Osteocyte (in vitro differentiated cells): ENCODE results near the gene CNGA2. TPM values are rescaled to one million over a fixed set of nuclear protein-coding genes. Genes with fewer than 3 reads are reported as not detected.
A peak's percentile ranks its signal among the peaks of the same experiment; 100 is the strongest.

Source experiments
- DNase-seq: peaks from one replicate; pipeline ENCODE4 v3.0.0; 2021; ENCODE audit warnings: mixed read lengths; ENCODE audit not compliant: unreplicated experiment; ENCODE audit errors: extremely low spot score
- H3K27ac Mint-ChIP-seq: one replicate; pipeline ENCODE4 v1.8.0; 2021; ENCODE audit warnings: mild to moderate bottlenecking, mixed read lengths; ENCODE audit not compliant: unreplicated experiment
- H3K27me3 Mint-ChIP-seq: one replicate; pipeline ENCODE4 v1.8.0; 2021; ENCODE audit warnings: mixed read lengths; ENCODE audit not compliant: unreplicated experiment
- H3K36me3 Mint-ChIP-seq: one replicate; pipeline ENCODE4 v1.8.0; 2021; ENCODE audit warnings: mixed read lengths; ENCODE audit not compliant: unreplicated experiment
- H3K4me1 Mint-ChIP-seq: one replicate; pipeline ENCODE4 v1.8.0; 2021; ENCODE audit warnings: mixed read lengths; ENCODE audit not compliant: unreplicated experiment
- H3K4me3 Mint-ChIP-seq: one replicate; pipeline ENCODE4 v1.8.0; 2021; ENCODE audit warnings: mild to moderate bottlenecking, moderate library complexity, mixed read lengths; ENCODE audit not compliant: unreplicated experiment
- H3K9me3 Mint-ChIP-seq: one replicate; pipeline ENCODE4 v1.8.0; 2021; ENCODE audit warnings: mixed read lengths; ENCODE audit not compliant: unreplicated experiment
- total RNA-seq: library from RNA; stranded (reverse); gene quantifications from 2 replicates; pipeline ENCODE4 v1.2.1, GENCODE V29; 2021
- TF ChIP-seq, protein P1 (sequence below): fragments of 200-600 bp; sonication (generic); IDR thresholded peaks from 2 replicates; pipeline ENCODE4 v1.5.0; 2021; ENCODE audit warnings: antibody characterized with exemption, mild to moderate bottlenecking, moderate library complexity

Gene CNGA2
- total RNA-seq, 1 donor from 2014 or later = not detected

DNA sequence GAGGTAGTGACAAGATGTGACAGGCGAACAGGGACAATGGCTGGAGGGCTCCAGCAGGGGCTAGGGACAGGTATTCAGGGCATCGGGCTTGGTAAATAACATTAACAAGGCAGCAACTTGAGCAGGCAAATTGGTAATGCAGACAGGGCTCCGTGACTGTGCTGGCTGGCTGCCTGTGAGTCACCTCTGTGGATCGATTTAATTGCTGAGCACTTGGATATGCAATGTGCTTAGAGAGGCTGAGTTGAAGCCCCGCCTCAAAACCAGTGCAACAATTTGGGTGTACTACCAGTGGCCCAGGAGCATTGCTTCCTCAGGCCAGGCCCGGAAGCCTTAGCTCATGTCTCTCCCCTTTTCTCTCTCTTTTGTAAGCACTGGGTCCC, 19.5 kb downstream of the CNGA2 start:
- Mint-ChIP-seq H3K4me3 (no peak overlapping the region), H3K27me3 (no peaks in the 10 kb centered on the region), H3K4me1 (no peaks in the 10 kb centered on the region), H3K27ac (no peak overlapping the region), H3K9me3 (peaks cover 26% of the 10 kb centered on the region), H3K36me3 (no peaks in the 10 kb centered on the region)
- DNase-seq = peak; percentile 67
- TF ChIP-seq, protein P1, sequence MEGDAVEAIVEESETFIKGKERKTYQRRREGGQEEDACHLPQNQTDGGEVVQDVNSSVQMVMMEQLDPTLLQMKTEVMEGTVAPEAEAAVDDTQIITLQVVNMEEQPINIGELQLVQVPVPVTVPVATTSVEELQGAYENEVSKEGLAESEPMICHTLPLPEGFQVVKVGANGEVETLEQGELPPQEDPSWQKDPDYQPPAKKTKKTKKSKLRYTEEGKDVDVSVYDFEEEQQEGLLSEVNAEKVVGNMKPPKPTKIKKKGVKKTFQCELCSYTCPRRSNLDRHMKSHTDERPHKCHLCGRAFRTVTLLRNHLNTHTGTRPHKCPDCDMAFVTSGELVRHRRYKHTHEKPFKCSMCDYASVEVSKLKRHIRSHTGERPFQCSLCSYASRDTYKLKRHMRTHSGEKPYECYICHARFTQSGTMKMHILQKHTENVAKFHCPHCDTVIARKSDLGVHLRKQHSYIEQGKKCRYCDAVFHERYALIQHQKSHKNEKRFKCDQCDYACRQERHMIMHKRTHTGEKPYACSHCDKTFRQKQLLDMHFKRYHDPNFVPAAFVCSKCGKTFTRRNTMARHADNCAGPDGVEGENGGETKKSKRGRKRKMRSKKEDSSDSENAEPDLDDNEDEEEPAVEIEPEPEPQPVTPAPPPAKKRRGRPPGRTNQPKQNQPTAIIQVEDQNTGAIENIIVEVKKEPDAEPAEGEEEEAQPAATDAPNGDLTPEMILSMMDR = no peak

DNA sequence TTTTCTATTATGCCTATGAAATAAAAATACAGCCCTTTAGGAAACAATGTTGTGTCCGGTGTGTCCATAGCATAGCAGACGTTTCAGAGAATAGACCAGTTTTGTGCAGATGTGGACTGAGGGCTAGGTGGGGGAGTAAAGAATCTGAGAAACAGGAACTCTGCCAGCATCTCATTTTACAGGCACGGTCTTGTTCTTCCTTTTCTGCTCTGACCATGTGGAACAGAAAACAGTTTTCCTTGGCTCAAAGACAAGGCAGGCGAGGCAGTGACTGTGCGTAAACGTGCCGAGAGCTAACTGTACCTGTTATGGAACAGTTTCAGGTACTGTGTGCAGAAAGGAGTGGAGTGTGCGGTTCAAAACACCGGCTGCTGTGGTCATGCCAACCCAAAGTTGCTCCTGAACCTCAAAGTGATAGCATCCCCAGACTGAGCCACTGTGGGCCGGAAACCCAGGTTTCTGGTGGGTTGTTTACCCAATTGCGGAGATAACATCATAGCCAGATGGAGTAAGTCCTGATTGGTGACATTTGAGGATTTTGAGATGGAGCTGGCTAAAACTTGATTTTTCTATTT, 20.2 kb downstream of the CNGA2 start:
- no peak overlapping the region for H3K4me3 Mint-ChIP-seq
- no peaks in the 10 kb centered on the region for H3K27me3 Mint-ChIP-seq
- no peaks in the 10 kb centered on the region for H3K4me1 Mint-ChIP-seq
- DNase-seq = peak; percentile 73
- peaks cover 26% of the 10 kb centered on the region for H3K9me3 Mint-ChIP-seq
- no peaks in the 10 kb centered on the region for H3K36me3 Mint-ChIP-seq
- TF ChIP-seq, protein P1 = no peak
- no peak overlapping the region for H3K27ac Mint-ChIP-seq

DNA sequence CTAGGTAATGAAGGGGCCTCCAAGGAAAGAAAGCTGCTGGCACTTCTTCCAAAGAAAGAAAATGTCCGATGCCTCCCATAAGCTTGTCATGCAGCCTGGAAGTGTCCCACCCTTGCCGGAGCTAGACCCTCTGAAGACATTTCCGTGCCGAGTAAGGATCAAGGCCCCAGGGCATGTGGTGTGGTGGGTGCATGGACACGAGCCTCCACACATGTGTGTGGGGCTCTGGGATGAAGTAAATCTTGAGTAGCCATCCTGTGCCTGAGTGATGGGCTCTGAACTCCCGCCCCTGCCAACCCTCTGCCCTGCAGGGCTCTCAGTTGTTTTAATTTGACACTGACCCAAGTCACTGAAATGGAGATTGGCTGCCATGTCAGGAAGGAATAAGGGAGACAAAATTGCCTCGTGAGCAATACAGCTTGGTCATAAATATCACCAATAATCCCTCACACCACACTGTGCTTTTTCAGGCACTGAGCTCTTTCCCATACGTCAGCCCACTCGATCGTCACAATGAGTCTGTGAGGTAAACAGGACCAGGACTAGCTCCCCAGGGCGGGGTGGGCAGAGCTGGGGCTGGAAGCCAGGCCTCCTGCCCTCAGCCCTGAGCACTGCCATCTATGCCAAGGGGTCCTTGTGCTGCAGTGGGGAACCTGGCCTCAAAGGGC, 24.6 kb downstream of the CNGA2 start:
- Mint-ChIP-seq H3K4me1 (no peaks in the 10 kb centered on the region), H3K9me3 (peaks cover 20% of the 10 kb centered on the region), H3K27me3 (no peaks in the 10 kb centered on the region), H3K36me3 (no peaks in the 10 kb centered on the region), H3K27ac (no peak overlapping the region), H3K4me3 (no peak overlapping the region)
- TF ChIP-seq, protein P1 = no peak
- DNase-seq = no peak

DNA sequence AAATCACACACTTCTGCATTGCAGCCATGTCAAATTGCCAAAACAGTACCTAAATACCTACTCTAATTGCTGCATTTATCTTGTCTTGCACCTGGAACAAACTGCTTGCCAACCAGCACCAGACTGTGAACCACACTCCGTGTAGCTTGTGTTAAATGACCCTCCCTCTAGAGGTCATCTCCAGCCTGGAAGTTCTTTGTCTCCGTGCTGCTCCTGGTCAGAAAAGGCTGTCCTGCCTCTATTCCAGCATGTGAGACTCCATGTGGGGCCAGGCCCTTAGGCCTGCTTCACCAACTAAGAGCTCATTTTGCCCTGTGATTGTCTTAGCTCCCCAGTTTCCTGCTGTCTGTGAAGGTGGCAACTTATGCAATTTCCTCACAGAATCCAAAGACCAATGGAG, 28.3 kb downstream of the CNGA2 start:
- Mint-ChIP-seq H3K27me3 (no peaks in the 10 kb centered on the region), H3K4me3 (no peak overlapping the region), H3K36me3 (no peaks in the 10 kb centered on the region), H3K27ac (no peak overlapping the region), H3K4me1 (no peaks in the 10 kb centered on the region), H3K9me3 (peaks cover 33% of the 10 kb centered on the region)
- peak; percentile 67 for DNase-seq
- TF ChIP-seq, protein P1 = no peak

DNA sequence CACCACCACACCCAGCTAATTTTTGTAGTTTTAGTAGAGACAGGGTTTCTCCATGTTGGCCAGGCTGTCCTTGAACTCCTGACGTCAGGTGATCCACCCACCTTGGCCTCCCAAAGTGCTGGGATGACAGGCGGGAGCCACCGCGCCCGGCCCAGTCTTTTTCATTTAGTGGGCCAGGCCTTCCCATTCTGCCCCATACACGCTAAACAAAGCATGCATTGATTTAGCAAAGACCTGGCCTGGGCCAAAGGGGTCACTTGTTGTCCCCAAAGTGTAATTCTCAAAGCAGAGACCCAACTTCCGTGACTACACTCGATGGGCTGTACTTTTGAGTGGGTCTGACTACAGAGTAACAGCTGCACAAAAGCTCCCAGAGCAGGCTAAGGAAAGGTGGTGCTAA, 29.2 kb downstream of the CNGA2 start:
- Mint-ChIP-seq H3K27ac (no peak overlapping the region), H3K4me3 (no peak overlapping the region), H3K9me3 (peaks cover 32% of the 10 kb centered on the region), H3K36me3 (no peaks in the 10 kb centered on the region), H3K27me3 (no peaks in the 10 kb centered on the region), H3K4me1 (no peaks in the 10 kb centered on the region)
- TF ChIP-seq, protein P1 = no peak
- peak; percentile 70 for DNase-seq
